IPS DF 6.9 (cell line): ENCODE results near the gene F2RL3.

Experiments used
- DNase-seq: peaks from one replicate; pipeline ENCODE4 v3.0.0-alpha.2; 2013; ENCODE audit warnings: low read depth, low spot score
- H3K27ac ChIP-seq: one replicate; pipeline ENCODE4 v1.5.1; 2013; ENCODE audit warnings: low read length, control low read depth
- H3K27me3 ChIP-seq: 2 replicates; pipeline ENCODE4 v1.6.1; 2013; ENCODE audit warnings: mild to moderate bottlenecking, low read length; ENCODE audit not compliant: control insufficient read depth, insufficient read depth
- H3K36me3 ChIP-seq: 2 replicates; pipeline ENCODE4 v1.6.1; 2013; ENCODE audit warnings: low read length; ENCODE audit not compliant: control insufficient read depth, insufficient read depth
- H3K4me1 ChIP-seq: 2 replicates; pipeline ENCODE4 v1.6.1; 2013; ENCODE audit warnings: low read length; ENCODE audit not compliant: control insufficient read depth, insufficient read depth
- H3K4me3 ChIP-seq: 2 replicates; pipeline ENCODE4 v1.5.1; 2013; ENCODE audit warnings: mild to moderate bottlenecking, low read length
- H3K9me3 ChIP-seq: 2 replicates; pipeline ENCODE4 v1.6.1; 2013; ENCODE audit warnings: low read length, inconsistent platforms; ENCODE audit not compliant: control insufficient read depth, insufficient read depth
- WGBS: extraction: QIAGEN DNeasy Blood & Tissue Kit; methylation state at CpG from one replicate; pipeline ENCODE4 v1.1.7; 2013; ENCODE audit warnings: mixed read lengths, missing lambda C conversion rate; ENCODE audit not compliant: insufficient read length, insufficient coverage; 5-methylcytosine and 5-hydroxymethylcytosine counted together

Gene F2RL3

GRCh38 chr19:16893686-16893989 is 4.8 kb downstream of the F2RL3 start:
- no peak for DNase-seq
- Histone ChIP-seq H3K4me3 (no peak overlapping the region), H3K27me3 (no peaks in the 10 kb centered on the region), H3K9me3 (no peaks in the 10 kb centered on the region), H3K4me1 (no peaks in the 10 kb centered on the region), H3K36me3 (no peaks in the 10 kb centered on the region; the same call in 1 of the 2 replicates), H3K27ac (no peak overlapping the region)
- WGBS = no CpG with 5 or more reads among the region's 14 CpGs

- no peaks in the 10 kb centered on the region for H3K9me3 ChIP-seq
- H3K4me1 ChIP-seq = no peaks in the 10 kb centered on the region
- no peaks in the 10 kb centered on the region; the same call in 1 of the 2 replicates for H3K36me3 ChIP-seq
- H3K4me3 ChIP-seq = no peak overlapping the region
- DNase-seq = no peak
- WGBS = no CpG with 5 or more reads among the region's 7 CpGs
- no peaks in the 10 kb centered on the region for H3K27me3 ChIP-seq
- H3K27ac ChIP-seq = no peak overlapping the region
These were observed 5.3 kb downstream of the F2RL3 start for GRCh38 chr19:16894080-16894479.

- no peaks in the 10 kb centered on the region for H3K9me3 ChIP-seq
- peak overlapping the region; percentile 66; the same call in 1 of the 2 replicates for H3K4me3 ChIP-seq
- DNase-seq = no peak
- no peaks in the 10 kb centered on the region for H3K4me1 ChIP-seq
- H3K27me3 ChIP-seq = no peaks in the 10 kb centered on the region
- WGBS = no CpG with 5 or more reads among the region's 30 CpGs
- H3K36me3 ChIP-seq = no peaks in the 10 kb centered on the region
- no peak overlapping the region for H3K27ac ChIP-seq
These were observed 6.8 kb downstream of the F2RL3 start for GRCh38 chr19:16895467-16896145.

GRCh38 chr19:16896146-16897028 is 7.6 kb downstream of the F2RL3 start:
- no peak overlapping the region for H3K27ac ChIP-seq
- no CpG with 5 or more reads among the region's 66 CpGs for WGBS
- H3K4me3 ChIP-seq = peak overlapping the region; percentile 66; the same call in 1 of the 2 replicates
- H3K9me3 ChIP-seq = no peaks in the 10 kb centered on the region
- H3K27me3 ChIP-seq = no peaks in the 10 kb centered on the region
- no peak for DNase-seq
- H3K4me1 ChIP-seq = no peaks in the 10 kb centered on the region
- H3K36me3 ChIP-seq = no peaks in the 10 kb centered on the region

GRCh38 chr19:16897029-16897855 is 8.4 kb downstream of the F2RL3 start:
- Histone ChIP-seq H3K27me3 (no peaks in the 10 kb centered on the region), H3K4me3 (peak overlapping the region; percentile 48), H3K36me3 (no peaks in the 10 kb centered on the region), H3K9me3 (no peaks in the 10 kb centered on the region), H3K27ac (no peak overlapping the region), H3K4me1 (no peaks in the 10 kb centered on the region)
- DNase-seq = peak; percentile 83
- no CpG with 5 or more reads among the region's 68 CpGs for WGBS

GRCh38 chr19:16897856-16898161 is 9.0 kb downstream of the F2RL3 start:
- no peaks in the 10 kb centered on the region for H3K27me3 ChIP-seq
- H3K4me3 ChIP-seq = peak overlapping the region; percentile 48
- no CpG with 5 or more reads among the region's 30 CpGs for WGBS
- no peak for DNase-seq
- no peaks in the 10 kb centered on the region for H3K4me1 ChIP-seq
- no peak overlapping the region for H3K27ac ChIP-seq
- no peaks in the 10 kb centered on the region for H3K9me3 ChIP-seq
- no peaks in the 10 kb centered on the region for H3K36me3 ChIP-seq

- no CpG with 5 or more reads among the region's 12 CpGs for WGBS
- Histone ChIP-seq H3K4me1 (no peaks in the 10 kb centered on the region), H3K27ac (no peak overlapping the region), H3K36me3 (no peaks in the 10 kb centered on the region), H3K27me3 (no peaks in the 10 kb centered on the region), H3K4me3 (no peak overlapping the region), H3K9me3 (no peaks in the 10 kb centered on the region)
- DNase-seq = no peak
These were observed 9.7 kb downstream of the F2RL3 start for GRCh38 chr19:16898361-16899015.

GRCh38 chr19:16899566-16900075 is 10.8 kb downstream of the F2RL3 start:
- Histone ChIP-seq H3K27ac (no peak overlapping the region), H3K36me3 (no peaks in the 10 kb centered on the region), H3K4me1 (no peaks in the 10 kb centered on the region), H3K27me3 (no peaks in the 10 kb centered on the region), H3K9me3 (no peaks in the 10 kb centered on the region), H3K4me3 (no peak overlapping the region)
- WGBS = no CpG with 5 or more reads among the region's 7 CpGs
- DNase-seq = peak; percentile 37

- no peaks in the 10 kb centered on the region for H3K4me1 ChIP-seq
- no peaks in the 10 kb centered on the region for H3K27me3 ChIP-seq
- H3K27ac ChIP-seq = no peak overlapping the region
- DNase-seq = no peak
- H3K4me3 ChIP-seq = no peak overlapping the region
- H3K36me3 ChIP-seq = no peaks in the 10 kb centered on the region
- no peaks in the 10 kb centered on the region for H3K9me3 ChIP-seq
- WGBS = no CpG with 5 or more reads among the region's 19 CpGs
These were observed 12.8 kb downstream of the F2RL3 start for GRCh38 chr19:16901491-16902175.
